ACC112 (cell line): ENCODE results near the gene TSBP1.

Source experiments
- H2AFZ ChIP-seq: fragments of 200-600 bp; sonication (generic); one replicate; pipeline ENCODE4 v1.6.0; 2017; ENCODE audit warnings: antibody characterized with exemption, low read length; ENCODE audit not compliant: unreplicated experiment
- H3K27ac ChIP-seq: fragments of 200-600 bp; sonication (generic); 2 replicates; pipeline ENCODE4 v1.5.1; 2014; ENCODE audit warnings: low read depth, mild to moderate bottlenecking, antibody characterized with exemption, low read length, moderate library complexity
- H3K27me3 ChIP-seq: fragments of 200-600 bp; sonication (generic); 2 replicates; pipeline ENCODE4 v1.6.1; 2014; ENCODE audit warnings: mild to moderate bottlenecking, antibody characterized with exemption, low read length, moderate library complexity, mixed read lengths; ENCODE audit not compliant: insufficient read depth
- H3K36me3 ChIP-seq: fragments of 200-600 bp; sonication (generic); 2 replicates; pipeline ENCODE4 v1.6.1; 2016; ENCODE audit warnings: mild to moderate bottlenecking, antibody characterized with exemption, low read length, moderate library complexity, mixed read lengths; ENCODE audit not compliant: insufficient read depth
- H3K4me1 ChIP-seq: fragments of 200-600 bp; sonication (generic); one replicate; pipeline ENCODE4 v1.6.1; 2016; ENCODE audit warnings: low read length, mixed read lengths; ENCODE audit not compliant: insufficient read depth, unreplicated experiment, control insufficient read depth
- H3K4me3 ChIP-seq: fragments of 200-600 bp; sonication (generic); 2 replicates; pipeline ENCODE4 v1.5.1; 2014; ENCODE audit warnings: mild to moderate bottlenecking, low read depth, low read length
- H3K79me2 ChIP-seq: fragments of 200-600 bp; sonication (generic); one replicate; pipeline ENCODE4 v1.6.0; 2016; ENCODE audit warnings: low read length; ENCODE audit not compliant: control insufficient read depth, unreplicated experiment, insufficient read depth

Gene TSBP1

DNA sequence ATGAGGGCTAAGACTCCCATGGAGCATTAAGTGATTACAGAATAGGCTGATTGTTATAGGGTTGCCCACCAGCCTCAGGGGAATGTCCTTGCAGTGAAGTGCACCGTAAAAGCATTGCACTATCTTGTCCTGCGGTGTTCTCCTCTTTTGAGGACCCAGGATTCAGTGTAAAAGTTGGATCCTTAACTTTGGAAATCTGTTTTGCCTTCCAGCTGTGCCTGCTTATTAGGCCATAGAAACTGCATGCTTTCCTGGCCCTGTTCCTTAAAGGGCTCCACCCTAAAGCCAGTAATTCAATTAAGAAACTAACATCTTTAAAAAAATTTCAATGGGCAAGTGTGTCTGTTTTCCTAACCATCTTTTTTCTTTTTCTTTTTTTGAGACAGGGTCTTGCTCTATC, 122.4 kb downstream of the TSBP1 start:
- peaks cover 1% of the 10 kb centered on the region for H3K4me1 ChIP-seq
- H3K27me3 ChIP-seq = no peaks in the 10 kb centered on the region
- no peak overlapping the region for H3K27ac ChIP-seq
- H3K4me3 ChIP-seq = no peak overlapping the region
- no peak overlapping the region for H2AFZ ChIP-seq
- H3K36me3 ChIP-seq = no peaks in the 10 kb centered on the region
- H3K79me2 ChIP-seq = no peaks in the 10 kb centered on the region

GRCh38 chr6:32247401-32247800, 124.3 kb downstream of the TSBP1 start:
- H2AFZ ChIP-seq = no peak overlapping the region
- no peaks in the 10 kb centered on the region for H3K4me1 ChIP-seq
- H3K27me3 ChIP-seq = no peaks in the 10 kb centered on the region
- H3K27ac ChIP-seq = no peak overlapping the region
- H3K4me3 ChIP-seq = no peak overlapping the region
- H3K79me2 ChIP-seq = no peaks in the 10 kb centered on the region
- H3K36me3 ChIP-seq = no peaks in the 10 kb centered on the region

GRCh38 chr6:32244946-32245398, 126.7 kb downstream of the TSBP1 start:
- Histone ChIP-seq H3K4me3 (no peak overlapping the region), H3K4me1 (no peaks in the 10 kb centered on the region), H2AFZ (peak overlapping the region; percentile 83), H3K79me2 (no peaks in the 10 kb centered on the region), H3K36me3 (no peaks in the 10 kb centered on the region), H3K27ac (no peak overlapping the region), H3K27me3 (no peaks in the 10 kb centered on the region)

DNA sequence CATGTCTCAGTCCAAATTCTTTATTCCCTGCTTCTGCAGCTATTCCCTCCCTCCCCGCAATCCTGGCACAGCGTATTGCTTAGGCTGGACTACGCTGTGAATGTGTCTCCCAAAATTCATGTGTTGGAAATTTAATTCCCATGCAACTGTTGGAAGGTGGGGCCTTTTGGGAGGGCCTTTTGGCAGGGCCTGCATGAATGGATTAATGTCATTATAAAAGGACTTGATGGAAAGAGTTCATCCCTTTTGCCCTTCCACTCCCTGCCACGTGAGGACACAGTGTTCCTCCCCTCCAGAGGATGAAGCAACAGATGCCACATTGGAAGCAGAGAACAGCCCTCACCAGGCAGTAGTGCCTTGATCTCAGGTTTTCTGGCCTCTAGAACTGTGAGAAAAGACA, 127.4 kb downstream of the TSBP1 start:
- H3K27me3 ChIP-seq = no peaks in the 10 kb centered on the region
- no peaks in the 10 kb centered on the region for H3K4me1 ChIP-seq
- no peak overlapping the region for H3K4me3 ChIP-seq
- no peak overlapping the region for H3K27ac ChIP-seq
- H3K36me3 ChIP-seq = no peaks in the 10 kb centered on the region
- no peak overlapping the region for H2AFZ ChIP-seq
- H3K79me2 ChIP-seq = no peaks in the 10 kb centered on the region
